DND-41 (cell line): ENCODE data around the gene CFAP90.

Experiments used
- ATAC-seq: fragments of 200-7000 bp; cut with Tn5 transposase; 3 replicates; pipeline ENCODE4 v1.9.1; 2021; ENCODE audit warnings: low read depth; ENCODE audit not compliant: insufficient read depth
- DNase-seq: peaks from one replicate; pipeline ENCODE4 v3.0.0-alpha.2; 2020
- H2AFZ ChIP-seq: 2 replicates; pipeline ENCODE4 v1.6.0; 2012; ENCODE audit warnings: low read depth, low read length
- H3K27ac ChIP-seq: 2 replicates; pipeline ENCODE4 v1.5.1; 2012; ENCODE audit warnings: low read length, inconsistent platforms
- H3K27me3 ChIP-seq: fragments of 200-600 bp; sonication (generic); 2 replicates; pipeline ENCODE4 v1.6.0; 2012; ENCODE audit warnings: low read length, mild to moderate bottlenecking, inconsistent platforms; ENCODE audit not compliant: insufficient read depth, poor library complexity
- H3K36me3 ChIP-seq: 2 replicates; pipeline ENCODE4 v1.5.1; 2012; ENCODE audit warnings: low read length, inconsistent platforms; ENCODE audit not compliant: insufficient read depth
- H3K4me1 ChIP-seq: 2 replicates; pipeline ENCODE4 v1.5.1; 2012; ENCODE audit warnings: mild to moderate bottlenecking, low read length; ENCODE audit not compliant: insufficient read depth
- H3K4me2 ChIP-seq: 2 replicates; pipeline ENCODE4 v1.6.0; 2012; ENCODE audit warnings: mild to moderate bottlenecking, moderate library complexity, low read length, inconsistent platforms; ENCODE audit not compliant: insufficient read depth
- H3K4me3 ChIP-seq, 2 experiments: fragments of 200-600 bp in 1 of 2; shearing (Covaris generic) in 1 of 2; 2 replicates each; pipeline ENCODE4 v1.5.1; 2012 to 2016; ENCODE audit warnings: inconsistent platforms in 2 of 2, low read length in 2 of 2, mild to moderate bottlenecking in 2 of 2, low read depth in 1 of 2, moderate library complexity in 1 of 2
- H3K79me2 ChIP-seq: 2 replicates; pipeline ENCODE4 v1.6.0; 2012; ENCODE audit warnings: low read length, inconsistent platforms; ENCODE audit not compliant: insufficient read depth
- H3K9ac ChIP-seq: 2 replicates; pipeline ENCODE4 v1.6.0; 2012; ENCODE audit warnings: low read depth, mild to moderate bottlenecking, inconsistent platforms, low read length, moderate library complexity
- H3K9me3 ChIP-seq: 2 replicates; pipeline ENCODE4 v1.5.1; 2012; ENCODE audit warnings: low read length, moderate library complexity, mild to moderate bottlenecking, inconsistent platforms; ENCODE audit not compliant: insufficient read depth, severe bottlenecking
- H4K20me1 ChIP-seq: 2 replicates; pipeline ENCODE4 v1.6.0; 2012; ENCODE audit warnings: low read length; ENCODE audit not compliant: insufficient read depth
- CTCF ChIP-seq: IDR thresholded peaks from 2 replicates; pipeline ENCODE4 v1.5.1; 2012; ENCODE audit warnings: borderline replicate concordance, low read length, moderate library complexity, mild to moderate bottlenecking; ENCODE audit not compliant: poor library complexity, severe bottlenecking; ENCODE audit errors: extremely low read depth
- EZH2 ChIP-seq: IDR thresholded peaks from 3 replicates; pipeline ENCODE4 v1.6.1; 2012; ENCODE audit warnings: borderline replicate concordance, low read depth, mild to moderate bottlenecking, moderate library complexity, low read length, inconsistent platforms; ENCODE audit not compliant: severe bottlenecking

CFAP90 gene

GRCh38 chr5:7814816-7815215, 36.1 kb downstream of the CFAP90 start:
- H3K27ac ChIP-seq, result no peak overlapping the region
- ATAC-seq, result no peak
- H4K20me1 ChIP-seq, result no peaks in the 10 kb centered on the region
- TF ChIP-seq EZH2, result no peak
- TF ChIP-seq CTCF, result no peak
- H3K4me1 ChIP-seq, result no peaks in the 10 kb centered on the region
- no peak for DNase-seq
- H3K4me3 ChIP-seq, result no peak overlapping the region
- H3K4me2 ChIP-seq, result no peak overlapping the region
- no peaks in the 10 kb centered on the region for H3K36me3 ChIP-seq
- H3K9ac ChIP-seq, result no peak overlapping the region
- no peaks in the 10 kb centered on the region for H3K9me3 ChIP-seq
- no peaks in the 10 kb centered on the region for H3K79me2 ChIP-seq
- peaks cover 5% of the 10 kb centered on the region for H3K27me3 ChIP-seq
- H2AFZ ChIP-seq, result no peak overlapping the region

- Histone ChIP-seq H3K36me3 (no peaks in the 10 kb centered on the region), H2AFZ (no peak overlapping the region), H3K4me1 (no peaks in the 10 kb centered on the region), H3K4me2 (no peak overlapping the region), H3K79me2 (no peaks in the 10 kb centered on the region), H3K9me3 (no peaks in the 10 kb centered on the region), H3K27ac (no peak overlapping the region), H4K20me1 (no peaks in the 10 kb centered on the region), H3K9ac (no peak overlapping the region), H3K27me3 (peaks cover 5% of the 10 kb centered on the region), H3K4me3 (no peak overlapping the region)
- no peak for TF ChIP-seq EZH2
- no peak for TF ChIP-seq CTCF
- no peak for DNase-seq
- ATAC-seq, result no peak
Measured at GRCh38 chr5:7813576-7813975, 37.4 kb downstream of the CFAP90 start.

GRCh38 chr5:7813007-7813406, 37.9 kb downstream of the CFAP90 start:
- TF ChIP-seq CTCF (no peak), EZH2 (no peak)
- H3K27me3 ChIP-seq, result peaks cover 5% of the 10 kb centered on the region
- no peaks in the 10 kb centered on the region for H3K9me3 ChIP-seq
- no peak overlapping the region for H2AFZ ChIP-seq
- no peak overlapping the region for H3K4me2 ChIP-seq
- no peak overlapping the region for H3K9ac ChIP-seq
- H4K20me1 ChIP-seq, result no peaks in the 10 kb centered on the region
- H3K4me3 ChIP-seq, result no peak overlapping the region
- ATAC-seq, result no peak
- no peak overlapping the region for H3K27ac ChIP-seq
- no peaks in the 10 kb centered on the region for H3K36me3 ChIP-seq
- no peaks in the 10 kb centered on the region for H3K4me1 ChIP-seq
- DNase-seq, result no peak
- no peaks in the 10 kb centered on the region for H3K79me2 ChIP-seq

GRCh38 chr5:7811715-7812114, 39.2 kb downstream of the CFAP90 start:
- ATAC-seq (no peak), DNase-seq (no peak)
- H3K9me3 ChIP-seq, result no peaks in the 10 kb centered on the region
- H3K27me3 ChIP-seq, result peaks cover 4% of the 10 kb centered on the region
- H3K4me3 ChIP-seq, result no peak overlapping the region
- H3K27ac ChIP-seq, result no peak overlapping the region
- H4K20me1 ChIP-seq, result no peaks in the 10 kb centered on the region
- H3K9ac ChIP-seq, result no peak overlapping the region
- no peak overlapping the region for H3K4me2 ChIP-seq
- TF ChIP-seq CTCF, result no peak
- no peak for TF ChIP-seq EZH2
- H2AFZ ChIP-seq, result no peak overlapping the region
- H3K79me2 ChIP-seq, result no peaks in the 10 kb centered on the region
- H3K4me1 ChIP-seq, result no peaks in the 10 kb centered on the region
- H3K36me3 ChIP-seq, result no peaks in the 10 kb centered on the region
